HL-60 (cell line): ENCODE data around the gene GFRA4.

Experiments used
- DNase-seq, 2 experiments: peaks; one replicate each; pipeline ENCODE4 v3.0.0-alpha.2; 2010 to 2020; ENCODE audit warnings: low read depth in 1 of 2, low spot score in 1 of 2
- H3K27ac ChIP-seq: fragments of 250-450 bp; sonication (Bioruptor Pico); replicated peaks from 2 replicates; pipeline ENCODE4 v1.5.1; 2020; ENCODE audit warnings: mild to moderate bottlenecking, moderate library complexity
- H3K27me3 ChIP-seq: fragments of 250-450 bp; sonication (Bioruptor Pico); 2 replicates; pipeline ENCODE4 v1.5.1; 2021; ENCODE audit warnings: mild to moderate bottlenecking, moderate library complexity; ENCODE audit not compliant: insufficient read depth, poor library complexity, severe bottlenecking
- H3K4me3 ChIP-seq: replicated peaks from 2 replicates; pipeline ENCODE4 v1.5.1; 2011; ENCODE audit warnings: mild to moderate bottlenecking, control low read depth, low read length; ENCODE audit not compliant: insufficient read depth
- GABPA ChIP-seq: IDR thresholded peaks from 2 replicates; pipeline ENCODE4 v1.6.1; 2012; ENCODE audit warnings: low read depth
- POLR2AphosphoS5 ChIP-seq: IDR thresholded peaks from 2 replicates; pipeline ENCODE4 v1.6.1; 2012; ENCODE audit warnings: low read depth
- REST ChIP-seq: IDR thresholded peaks from 2 replicates; pipeline ENCODE4 v1.6.1; 2012; ENCODE audit warnings: low read depth; ENCODE audit not compliant: insufficient replicate concordance
- SPI1 ChIP-seq: IDR thresholded peaks from 2 replicates; pipeline ENCODE4 v1.6.1; 2012; ENCODE audit warnings: low read depth, mild to moderate bottlenecking, borderline replicate concordance
- TF ChIP-seq, protein P1 (sequence below): IDR thresholded peaks from one replicate; pipeline ENCODE4 v1.5.1; 2011; ENCODE audit warnings: low read length, control low read depth, inconsistent platforms; ENCODE audit not compliant: insufficient read depth

The GFRA4 gene

DNA sequence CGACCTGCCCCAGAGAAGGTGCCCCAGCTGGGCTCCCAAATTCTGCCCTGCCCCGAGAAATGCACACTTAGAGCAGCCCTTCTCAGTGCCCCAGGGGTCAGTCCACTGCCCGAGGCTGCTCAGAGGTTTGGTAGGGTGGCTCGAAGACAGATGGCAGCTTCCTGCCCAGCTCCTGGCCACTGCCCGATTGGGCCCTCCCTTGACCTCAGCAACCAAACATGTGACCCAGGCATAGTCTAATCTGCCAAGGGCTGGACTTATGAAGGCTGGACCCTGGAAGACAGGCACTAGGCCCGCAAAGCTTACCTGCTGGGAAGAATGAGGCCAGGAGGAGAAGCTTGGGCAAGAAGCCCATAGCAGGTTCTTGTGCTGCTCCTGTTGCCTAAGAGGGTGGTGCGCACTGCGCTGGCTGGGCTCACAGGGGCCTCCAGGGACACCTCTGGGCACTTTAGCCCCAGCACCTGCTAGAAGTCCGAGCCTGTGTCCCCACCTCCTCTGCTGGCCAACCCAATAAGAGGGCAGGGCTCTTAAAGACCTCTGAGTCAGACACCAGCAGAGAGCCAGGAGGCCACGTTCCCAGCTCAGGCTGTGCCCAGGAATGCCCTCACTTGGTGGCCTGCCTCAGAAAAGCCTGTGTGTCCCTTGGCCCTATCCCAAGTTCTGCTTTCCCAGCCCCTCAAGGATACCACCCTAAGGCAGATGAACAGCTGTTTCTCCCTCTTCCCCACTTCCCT lies 43.7 kb upstream of the GFRA4 start:
- no peaks in the 10 kb centered on the region for H3K27me3 ChIP-seq
- no peak for TF ChIP-seq GABPA
- H3K4me3 ChIP-seq, result no peak overlapping the region
- H3K27ac ChIP-seq, result no peak overlapping the region
- no peak for DNase-seq

GRCh38 chr20:3705970-3706739 lies 43.0 kb upstream of the GFRA4 start:
- Histone ChIP-seq H3K4me3 (no peak overlapping the region), H3K27me3 (no peaks in the 10 kb centered on the region), H3K27ac (no peak overlapping the region)
- no peak for TF ChIP-seq SPI1
- TF ChIP-seq GABPA, result no peak
- TF ChIP-seq REST, result no peak
- TF ChIP-seq POLR2AphosphoS5, result no peak
- TF ChIP-seq, protein P1, sequence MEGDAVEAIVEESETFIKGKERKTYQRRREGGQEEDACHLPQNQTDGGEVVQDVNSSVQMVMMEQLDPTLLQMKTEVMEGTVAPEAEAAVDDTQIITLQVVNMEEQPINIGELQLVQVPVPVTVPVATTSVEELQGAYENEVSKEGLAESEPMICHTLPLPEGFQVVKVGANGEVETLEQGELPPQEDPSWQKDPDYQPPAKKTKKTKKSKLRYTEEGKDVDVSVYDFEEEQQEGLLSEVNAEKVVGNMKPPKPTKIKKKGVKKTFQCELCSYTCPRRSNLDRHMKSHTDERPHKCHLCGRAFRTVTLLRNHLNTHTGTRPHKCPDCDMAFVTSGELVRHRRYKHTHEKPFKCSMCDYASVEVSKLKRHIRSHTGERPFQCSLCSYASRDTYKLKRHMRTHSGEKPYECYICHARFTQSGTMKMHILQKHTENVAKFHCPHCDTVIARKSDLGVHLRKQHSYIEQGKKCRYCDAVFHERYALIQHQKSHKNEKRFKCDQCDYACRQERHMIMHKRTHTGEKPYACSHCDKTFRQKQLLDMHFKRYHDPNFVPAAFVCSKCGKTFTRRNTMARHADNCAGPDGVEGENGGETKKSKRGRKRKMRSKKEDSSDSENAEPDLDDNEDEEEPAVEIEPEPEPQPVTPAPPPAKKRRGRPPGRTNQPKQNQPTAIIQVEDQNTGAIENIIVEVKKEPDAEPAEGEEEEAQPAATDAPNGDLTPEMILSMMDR, result no peak
- DNase-seq, result no peak

GRCh38 chr20:3705491-3705969 lies 42.3 kb upstream of the GFRA4 start:
- Histone ChIP-seq H3K4me3 (no peak overlapping the region), H3K27me3 (no peaks in the 10 kb centered on the region), H3K27ac (no peak overlapping the region)
- TF ChIP-seq REST (no peak), SPI1 (no peak), GABPA (no peak), POLR2AphosphoS5 (no peak)
- TF ChIP-seq, protein P1, result no peak
- no peak for DNase-seq

GRCh38 chr20:3704087-3704486 lies 40.9 kb upstream of the GFRA4 start:
- Histone ChIP-seq H3K27me3 (no peaks in the 10 kb centered on the region), H3K4me3 (no peak overlapping the region), H3K27ac (no peak overlapping the region)
- no peak for DNase-seq
- TF ChIP-seq GABPA (no peak), SPI1 (no peak), POLR2AphosphoS5 (no peak), REST (no peak)
- TF ChIP-seq, protein P1, result no peak
